ENCODE measurements around the gene XG.

DNA sequence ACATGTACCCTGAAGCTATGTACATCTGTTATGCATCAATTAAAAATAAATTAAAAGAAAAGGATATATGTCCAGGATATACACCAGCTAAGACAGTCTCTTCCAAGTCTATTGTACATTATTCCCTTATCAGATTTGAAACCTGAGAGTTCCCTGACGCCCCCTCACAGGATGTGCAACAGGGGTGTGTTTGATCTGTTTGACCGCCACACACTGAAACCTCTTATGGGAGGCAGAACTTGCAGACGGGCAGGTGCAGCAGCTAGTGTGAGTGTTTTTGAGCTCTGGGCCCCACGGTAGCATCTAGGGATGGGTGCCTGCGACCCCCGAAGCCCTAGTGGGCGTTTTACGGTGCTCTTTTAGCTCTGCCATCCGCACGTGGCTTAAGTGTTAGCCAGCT lies 4.7 kb downstream of the XG start:
- TF ChIP-seq, protein P1, sequence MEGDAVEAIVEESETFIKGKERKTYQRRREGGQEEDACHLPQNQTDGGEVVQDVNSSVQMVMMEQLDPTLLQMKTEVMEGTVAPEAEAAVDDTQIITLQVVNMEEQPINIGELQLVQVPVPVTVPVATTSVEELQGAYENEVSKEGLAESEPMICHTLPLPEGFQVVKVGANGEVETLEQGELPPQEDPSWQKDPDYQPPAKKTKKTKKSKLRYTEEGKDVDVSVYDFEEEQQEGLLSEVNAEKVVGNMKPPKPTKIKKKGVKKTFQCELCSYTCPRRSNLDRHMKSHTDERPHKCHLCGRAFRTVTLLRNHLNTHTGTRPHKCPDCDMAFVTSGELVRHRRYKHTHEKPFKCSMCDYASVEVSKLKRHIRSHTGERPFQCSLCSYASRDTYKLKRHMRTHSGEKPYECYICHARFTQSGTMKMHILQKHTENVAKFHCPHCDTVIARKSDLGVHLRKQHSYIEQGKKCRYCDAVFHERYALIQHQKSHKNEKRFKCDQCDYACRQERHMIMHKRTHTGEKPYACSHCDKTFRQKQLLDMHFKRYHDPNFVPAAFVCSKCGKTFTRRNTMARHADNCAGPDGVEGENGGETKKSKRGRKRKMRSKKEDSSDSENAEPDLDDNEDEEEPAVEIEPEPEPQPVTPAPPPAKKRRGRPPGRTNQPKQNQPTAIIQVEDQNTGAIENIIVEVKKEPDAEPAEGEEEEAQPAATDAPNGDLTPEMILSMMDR (IDR thresholded peaks at IDR 0.05), result no peak
- no peak for TF ChIP-seq POLR2A (IDR thresholded peaks at IDR 0.05)
